ENCODE measurements around the gene EXOC4.

The EXOC4 gene

GRCh38 chr7:133234961-133235875 is 17.7 kb upstream of the EXOC4 start:
- H3K4me3 ChIP-seq (ENCODE audit: low read depth, low read length, poor library complexity, severe bottlenecking), result no peak overlapping the region
- H3K27me3 ChIP-seq (ENCODE audit: insufficient read depth, low read length), result no peaks in the 10 kb centered on the region; the same call in 1 of the 2 replicates
- H4K20me1 ChIP-seq (ENCODE audit: insufficient read depth, low read length), result no peaks in the 10 kb centered on the region
- H3K4me1 ChIP-seq (ENCODE audit: insufficient read depth, low read length, severe bottlenecking), result no peaks in the 10 kb centered on the region
- H2AFZ ChIP-seq (ENCODE audit: low read length), result no peak overlapping the region
- no peaks in the 10 kb centered on the region for H3K9me2 ChIP-seq (ENCODE audit: low read depth, low read length)
- no peaks in the 10 kb centered on the region for H3K79me2 ChIP-seq (ENCODE audit: insufficient read depth, low read length)
- no peak for TF ChIP-seq EZH2 (IDR thresholded peaks at IDR 0.05; ENCODE audit: borderline replicate concordance, low read length)
- no peak overlapping the region for H3K27ac ChIP-seq (ENCODE audit: low read depth, low read length, poor library complexity, severe bottlenecking)
- no peak overlapping the region for H3K9ac ChIP-seq (ENCODE audit: low read length)
- no peaks in the 10 kb centered on the region for H3F3A ChIP-seq (ENCODE audit: insufficient read depth, low read length)
- no peak overlapping the region for H3K4me2 ChIP-seq (ENCODE audit: low read length)
- no peaks in the 10 kb centered on the region for H3K36me3 ChIP-seq (ENCODE audit: insufficient read depth, low read length)
- H3K9me3 ChIP-seq (ENCODE audit: low read length), result no peaks in the 10 kb centered on the region

- Histone ChIP-seq H3K4me1 (ENCODE audit: insufficient read depth, low read length, severe bottlenecking) (no peaks in the 10 kb centered on the region), H3K36me3 (ENCODE audit: insufficient read depth, low read length) (no peaks in the 10 kb centered on the region), H3K9me3 (ENCODE audit: low read length) (no peaks in the 10 kb centered on the region), H3K4me2 (ENCODE audit: low read length) (no peak overlapping the region), H2AFZ (ENCODE audit: low read length) (no peak overlapping the region), H3K9ac (ENCODE audit: low read length) (no peak overlapping the region), H3K9me2 (ENCODE audit: low read depth, low read length) (no peaks in the 10 kb centered on the region), H3F3A (ENCODE audit: insufficient read depth, low read length) (no peaks in the 10 kb centered on the region), H4K20me1 (ENCODE audit: insufficient read depth, low read length) (no peaks in the 10 kb centered on the region), H3K4me3 (ENCODE audit: low read depth, low read length, poor library complexity, severe bottlenecking) (no peak overlapping the region), H3K27me3 (ENCODE audit: insufficient read depth, low read length) (no peaks in the 10 kb centered on the region; the same call in 1 of the 2 replicates), H3K27ac (ENCODE audit: low read depth, low read length, poor library complexity, severe bottlenecking) (no peak overlapping the region), H3K79me2 (ENCODE audit: insufficient read depth, low read length) (no peaks in the 10 kb centered on the region)
- TF ChIP-seq EZH2 (IDR thresholded peaks at IDR 0.05; ENCODE audit: borderline replicate concordance, low read length) (no peak), CTCF (IDR thresholded peaks at IDR 0.05; ENCODE audit: low read length) (no peak)
Measured at GRCh38 chr7:133237545-133237944, 15.3 kb upstream of the EXOC4 start.

- Histone ChIP-seq H3K9me3 (ENCODE audit: low read length) (no peaks in the 10 kb centered on the region), H3F3A (ENCODE audit: insufficient read depth, low read length) (no peaks in the 10 kb centered on the region)
- TF ChIP-seq EZH2 (IDR thresholded peaks at IDR 0.05; ENCODE audit: borderline replicate concordance, low read length) (no peak), CTCF (IDR thresholded peaks at IDR 0.05; ENCODE audit: low read length) (no peak)
Measured at GRCh38 chr7:133240302-133240701, 12.6 kb upstream of the EXOC4 start.

More at GRCh38 chr7:133240302-133240701, 12.6 kb upstream of the EXOC4 start:
- no peaks in the 10 kb centered on the region for H3K9me2 ChIP-seq (ENCODE audit: low read depth, low read length)
- H3K4me1 ChIP-seq (ENCODE audit: insufficient read depth, low read length, severe bottlenecking), result no peaks in the 10 kb centered on the region
- no peak overlapping the region for H3K4me3 ChIP-seq (ENCODE audit: low read depth, low read length, poor library complexity, severe bottlenecking)
- H3K27me3 ChIP-seq (ENCODE audit: insufficient read depth, low read length), result no peaks in the 10 kb centered on the region; the same call in 1 of the 2 replicates
- H3K4me2 ChIP-seq (ENCODE audit: low read length), result no peak overlapping the region
- no peaks in the 10 kb centered on the region for H3K79me2 ChIP-seq (ENCODE audit: insufficient read depth, low read length)
- no peaks in the 10 kb centered on the region for H4K20me1 ChIP-seq (ENCODE audit: insufficient read depth, low read length)
- H2AFZ ChIP-seq (ENCODE audit: low read length), result no peak overlapping the region
- no peaks in the 10 kb centered on the region for H3K36me3 ChIP-seq (ENCODE audit: insufficient read depth, low read length)
- no peak overlapping the region for H3K27ac ChIP-seq (ENCODE audit: low read depth, low read length, poor library complexity, severe bottlenecking)
- H3K9ac ChIP-seq (ENCODE audit: low read length), result no peak overlapping the region

Measured in OCI-LY1 (cell line).